Testis (tissue), 3 donors: ENCODE data around the gene CXCR5. TPM values are rescaled to one million over a fixed set of nuclear protein-coding genes. Genes with fewer than 3 reads are reported as not detected.

ENCODE experiments used
- DNase-seq: peaks from one replicate; pipeline ENCODE4 v3.0.0-alpha.2; 2019
- H3K27ac ChIP-seq, 2 donors: fragments of 200-600 bp; sonication (generic); one replicate each; pipeline ENCODE4 v1.5.1; 2019
- H3K27me3 ChIP-seq: fragments of 200-600 bp; sonication (generic); one replicate; pipeline ENCODE4 v1.5.1; 2019
- H3K36me3 ChIP-seq: fragments of 200-600 bp; sonication (generic); one replicate; pipeline ENCODE4 v1.5.1; 2017; ENCODE audit warnings: low read depth; ENCODE audit errors: missing control alignments
- H3K4me1 ChIP-seq: fragments of 200-600 bp; sonication (generic); one replicate; pipeline ENCODE4 v1.5.1; 2019
- H3K4me3 ChIP-seq, 2 donors: fragments of 200-600 bp; sonication (generic); one replicate each; pipeline ENCODE4 v1.5.1; 2017 to 2019
- H3K9me3 ChIP-seq: fragments of 200-600 bp; sonication (generic); one replicate; pipeline ENCODE4 v1.5.1; 2017
- CTCF ChIP-seq, 3 experiments: fragments of 450-650 bp in 2 of 3; fragments of 200-600 bp in 1 of 3; sonication (generic) in 1 of 3; IDR thresholded peaks; one replicate each; pipeline ENCODE4 v1.5.1; 2016 to 2019; ENCODE audit warnings: antibody characterized with exemption in 3 of 3, mild to moderate bottlenecking in 2 of 3, moderate library complexity in 1 of 3
- POLR2A ChIP-seq: fragments of 450-650 bp; IDR thresholded peaks from one replicate; pipeline ENCODE4 v1.6.1; 2017; ENCODE audit warnings: antibody characterized with exemption, mild to moderate bottlenecking, moderate library complexity
- WGBS, 2 donors: methylation state at CpG; one replicate each; pipeline ENCODE4 v1.1.5; 2018; 5-methylcytosine and 5-hydroxymethylcytosine counted together
- intact Hi-C: fragments of 100-400 bp; cut with DNase I; formaldehyde crosslinking; loops from one replicate; pipeline ENCODE4 v1.15.1; 2023; ENCODE audit warnings: low total_unique reads
- polyA plus RNA-seq: library from polyadenylated mRNA; stranded (reverse); fragments of 350-450 nt; fragmentation: Illumina TruSeq; extraction: RNeasy Lipid Tissue Mini Kit (QIAGEN cat#74804); gene quantifications from one replicate; pipeline ENCODE4 v1.2.3, GENCODE V29; 2014; ENCODE audit warnings: low read depth, low replicate concordance; ENCODE audit not compliant: insufficient read depth
- total RNA-seq, 2 donors: library from RNA; depleted of rRNA; stranded (reverse); fragments of >200 nt; gene quantifications; one replicate each; pipeline ENCODE4 v1.2.3, GENCODE V29; 2016

Gene CXCR5
- total and polyA plus RNA-seq, 3 donors from 2014 or later = 0.06 to 0.22 TPM; not detected in 1

GRCh38 chr11:118928870-118929500, 45.3 kb downstream of the CXCR5 start:
- H3K4me1 ChIP-seq = peaks cover 17% of the 10 kb centered on the region
- WGBS, 2 donors = 0 to 3% methylated on average over 11 to 26 of the region's 26 CpGs
- DNase-seq = peak; percentile 53
- peak overlapping the region; percentile 94 to 99 for H3K27ac ChIP-seq
- H3K36me3 ChIP-seq = no peaks in the 10 kb centered on the region
- peak overlapping the region; percentile 80 to 81 for H3K4me3 ChIP-seq
- H3K9me3 ChIP-seq = no peaks in the 10 kb centered on the region
- no peaks in the 10 kb centered on the region for H3K27me3 ChIP-seq
- intact Hi-C loops = no loop called here
- TF ChIP-seq CTCF (IDR thresholded peaks at IDR 0.05) = no peak
- no peak for TF ChIP-seq POLR2A

GRCh38 chr11:118929501-118930093, 45.9 kb downstream of the CXCR5 start:
- Histone ChIP-seq H3K27me3 (no peaks in the 10 kb centered on the region), H3K36me3 (no peaks in the 10 kb centered on the region), H3K27ac (peak overlapping the region; percentile 94 to 99), H3K4me3 (peak overlapping the region; percentile 80 to 81), H3K4me1 (peaks cover 17% of the 10 kb centered on the region), H3K9me3 (no peaks in the 10 kb centered on the region)
- intact Hi-C loops = no loop called here
- peak; percentile 89 for DNase-seq
- WGBS, 2 donors = 0 to 1% methylated on average over 19 to 24 of the region's 26 CpGs
- TF ChIP-seq POLR2A (no peak), CTCF (IDR thresholded peaks at IDR 0.05) (no peak)

- WGBS, 2 donors = 1% methylated on average over 19 to 20 of the region's 20 CpGs
- TF ChIP-seq POLR2A (no peak), CTCF (IDR thresholded peaks at IDR 0.05) (peak; percentile 96 to 99 (median 98))
- intact Hi-C loops = no loop called here
Measured at GRCh38 chr11:118930094-118930712, 46.5 kb downstream of the CXCR5 start.

GRCh38 chr11:118931571-118931970, 47.9 kb downstream of the CXCR5 start:
- intact Hi-C loops = no loop called here
- Histone ChIP-seq H3K9me3 (no peaks in the 10 kb centered on the region), H3K4me3 (no peak overlapping the region), H3K4me1 (peaks cover 11% of the 10 kb centered on the region), H3K27ac (no peak overlapping the region), H3K36me3 (no peaks in the 10 kb centered on the region), H3K27me3 (no peaks in the 10 kb centered on the region)
- no peak for DNase-seq
- TF ChIP-seq POLR2A = no peak
- TF ChIP-seq CTCF (IDR thresholded peaks at IDR 0.05) = no peak

More at GRCh38 chr11:118930094-118930712, 46.5 kb downstream of the CXCR5 start:
- Histone ChIP-seq H3K9me3 (no peaks in the 10 kb centered on the region), H3K27ac (peak overlapping the region; percentile 94 to 99), H3K27me3 (no peaks in the 10 kb centered on the region), H3K4me1 (peaks cover 17% of the 10 kb centered on the region), H3K36me3 (no peaks in the 10 kb centered on the region), H3K4me3 (peak overlapping the region; percentile 80 to 81)
- DNase-seq = peak; percentile 89
